WTC11 (cell line): Measurements from ENCODE around the gene MRTFA.

Experiments
- CTCF ChIP-seq: fragments of 200-600 bp; IDR thresholded peaks from 2 replicates; pipeline ENCODE4 v1.8.0; 2022; ENCODE audit warnings: antibody characterized with exemption
- FOXP1 ChIP-seq: sonication (generic); formaldehyde crosslinking; IDR thresholded peaks from 2 replicates; pipeline ENCODE4 v1.8.0; 2022; ENCODE audit warnings: missing genetic modification reagents, mild to moderate bottlenecking, moderate library complexity, borderline replicate concordance
- ZNF138 ChIP-seq: sonication (generic); formaldehyde crosslinking; conservative IDR thresholded peaks from 2 replicates; pipeline ENCODE4 v1.8.1; 2022; ENCODE audit warnings: mild to moderate bottlenecking, moderate library complexity, missing genetic modification reagents

DNA sequence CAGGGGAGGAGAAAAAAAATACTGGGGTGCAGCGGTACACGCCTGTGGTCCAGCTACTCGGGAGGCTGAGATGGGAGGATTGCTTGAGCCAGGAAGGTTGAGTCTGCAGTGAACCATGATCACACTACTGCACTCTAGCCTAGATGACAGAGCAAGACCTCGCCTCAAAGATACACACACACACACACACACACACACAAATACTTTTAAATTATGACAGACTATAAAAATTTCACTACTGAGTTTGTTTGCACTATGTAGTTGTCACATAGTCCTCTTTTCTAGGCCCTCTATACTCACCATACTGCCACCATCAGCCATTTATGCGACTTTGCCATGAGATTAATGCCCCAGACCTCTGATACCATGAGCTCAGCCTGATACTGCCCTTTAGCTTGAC is 109.6 kb downstream of the MRTFA start:
- no peak for TF ChIP-seq FOXP1 (CRISPR knock-in tag)
- TF ChIP-seq ZNF138 = no peak
- TF ChIP-seq CTCF = no peak
